MM.1S (cell line): ENCODE measurements around the gene MOCS1.

Experiments used
- DNase-seq: peaks from one replicate; pipeline ENCODE4 v3.0.0-alpha.2; 2015
- H2AFZ ChIP-seq: fragments of 300-600 bp; sonication (generic); 2 replicates; pipeline ENCODE4 v1.6.0; 2016; ENCODE audit warnings: antibody characterized with exemption, low read length
- H3F3A ChIP-seq: fragments of 300-600 bp; sonication (generic); 2 replicates; pipeline ENCODE4 v1.6.1; 2016; ENCODE audit warnings: mild to moderate bottlenecking, antibody characterized with exemption, low read length, moderate library complexity, mixed read lengths; ENCODE audit not compliant: insufficient read depth
- H3K27ac ChIP-seq: fragments of 300-600 bp; sonication (generic); 2 replicates; pipeline ENCODE4 v1.5.1; 2016; ENCODE audit warnings: mild to moderate bottlenecking, low read length
- H3K27me3 ChIP-seq: fragments of 300-600 bp; sonication (generic); replicated peaks from 2 replicates; pipeline ENCODE4 v1.6.0; 2016; ENCODE audit warnings: low read length; ENCODE audit not compliant: insufficient read depth
- H3K36me3 ChIP-seq: fragments of 300-600 bp; sonication (generic); replicated peaks from 2 replicates; pipeline ENCODE4 v1.6.1; 2016; ENCODE audit warnings: mild to moderate bottlenecking, low read length, mixed read lengths; ENCODE audit not compliant: insufficient read depth
- H3K4me1 ChIP-seq: fragments of 300-600 bp; sonication (generic); 2 replicates; pipeline ENCODE4 v1.6.1; 2016; ENCODE audit warnings: low read length, mixed read lengths
- H3K4me2 ChIP-seq: fragments of 300-600 bp; sonication (generic); 2 replicates; pipeline ENCODE4 v1.6.0; 2016; ENCODE audit warnings: low read depth, low read length
- H3K4me3 ChIP-seq: fragments of 300-600 bp; sonication (generic); 2 replicates; pipeline ENCODE4 v1.5.1; 2016; ENCODE audit warnings: low read length, mixed read lengths
- H3K79me2 ChIP-seq: fragments of 300-600 bp; sonication (generic); 2 replicates; pipeline ENCODE4 v1.6.1; 2016; ENCODE audit warnings: mixed run types, low read length, mixed read lengths
- H3K9ac ChIP-seq: fragments of 300-600 bp; sonication (generic); 2 replicates; pipeline ENCODE4 v1.6.1; 2016; ENCODE audit warnings: low read length, mixed read lengths
- H3K9me2 ChIP-seq: fragments of 300-600 bp; sonication (generic); replicated peaks from 2 replicates; pipeline ENCODE4 v1.6.1; 2016; ENCODE audit warnings: mild to moderate bottlenecking, low read length, mixed read lengths; ENCODE audit not compliant: insufficient read depth
- H3K9me3 ChIP-seq: fragments of 300-600 bp; sonication (generic); replicated peaks from 2 replicates; pipeline ENCODE4 v1.6.1; 2016; ENCODE audit warnings: mild to moderate bottlenecking, low read length, mixed read lengths; ENCODE audit not compliant: insufficient read depth
- H4K20me1 ChIP-seq: fragments of 300-600 bp; sonication (generic); 2 replicates; pipeline ENCODE4 v1.6.1; 2016; ENCODE audit warnings: mild to moderate bottlenecking, low read length, moderate library complexity, mixed read lengths; ENCODE audit not compliant: insufficient read depth
- EZH2 ChIP-seq: fragments of 300-600 bp; sonication (generic); optimal IDR thresholded peaks from 2 replicates; pipeline ENCODE3; 2017; ENCODE audit warnings: low read depth, mild to moderate bottlenecking, antibody characterized with exemption, low read length, mixed read lengths
- EZH2phosphoT487 ChIP-seq: fragments of 300-600 bp; sonication (generic); IDR thresholded peaks from 2 replicates; pipeline ENCODE4 v1.6.1; 2018; ENCODE audit warnings: antibody characterized with exemption, low read length
- TF ChIP-seq, protein P1 (sequence below): fragments of 300-600 bp; sonication (generic); IDR thresholded peaks from 2 replicates; pipeline ENCODE4 v1.5.1; 2016; ENCODE audit warnings: antibody characterized with exemption, low read length, mixed read lengths

MOCS1 gene

DNA sequence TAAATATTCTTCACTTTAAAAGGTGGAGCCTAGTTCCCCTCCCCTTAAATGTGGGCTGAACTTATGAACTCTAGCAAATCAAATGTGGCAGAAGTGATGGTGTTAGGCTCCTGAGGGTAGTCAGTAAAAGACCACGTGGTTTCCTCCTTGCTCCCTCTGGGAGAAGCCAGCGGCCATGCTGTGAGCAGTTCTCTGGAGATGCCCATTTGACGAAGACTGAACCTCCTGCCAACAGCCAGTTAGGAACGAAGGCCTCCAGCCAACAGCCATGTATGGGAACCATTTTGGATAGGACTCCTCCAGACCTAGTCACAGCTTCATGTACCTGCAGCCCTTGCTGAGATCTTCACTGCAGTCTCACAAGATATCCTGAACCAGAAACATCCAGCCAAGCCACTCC is 7.6 kb upstream of the MOCS1 start:
- no peaks in the 10 kb centered on the region for H4K20me1 ChIP-seq
- no peak overlapping the region for H3K4me2 ChIP-seq
- no peaks in the 10 kb centered on the region for H3K9me2 ChIP-seq
- H3K36me3 ChIP-seq: no peaks in the 10 kb centered on the region
- no peaks in the 10 kb centered on the region for H3K4me1 ChIP-seq
- H3K27me3 ChIP-seq: no peaks in the 10 kb centered on the region
- H3K27ac ChIP-seq: no peak overlapping the region
- no peaks in the 10 kb centered on the region for H3F3A ChIP-seq
- no peaks in the 10 kb centered on the region for H3K79me2 ChIP-seq
- no peak overlapping the region for H3K4me3 ChIP-seq
- DNase-seq: no peak
- no peak overlapping the region for H2AFZ ChIP-seq
- H3K9me3 ChIP-seq: no peaks in the 10 kb centered on the region
- no peak overlapping the region for H3K9ac ChIP-seq
- no peak for TF ChIP-seq EZH2
- TF ChIP-seq, protein P1, sequence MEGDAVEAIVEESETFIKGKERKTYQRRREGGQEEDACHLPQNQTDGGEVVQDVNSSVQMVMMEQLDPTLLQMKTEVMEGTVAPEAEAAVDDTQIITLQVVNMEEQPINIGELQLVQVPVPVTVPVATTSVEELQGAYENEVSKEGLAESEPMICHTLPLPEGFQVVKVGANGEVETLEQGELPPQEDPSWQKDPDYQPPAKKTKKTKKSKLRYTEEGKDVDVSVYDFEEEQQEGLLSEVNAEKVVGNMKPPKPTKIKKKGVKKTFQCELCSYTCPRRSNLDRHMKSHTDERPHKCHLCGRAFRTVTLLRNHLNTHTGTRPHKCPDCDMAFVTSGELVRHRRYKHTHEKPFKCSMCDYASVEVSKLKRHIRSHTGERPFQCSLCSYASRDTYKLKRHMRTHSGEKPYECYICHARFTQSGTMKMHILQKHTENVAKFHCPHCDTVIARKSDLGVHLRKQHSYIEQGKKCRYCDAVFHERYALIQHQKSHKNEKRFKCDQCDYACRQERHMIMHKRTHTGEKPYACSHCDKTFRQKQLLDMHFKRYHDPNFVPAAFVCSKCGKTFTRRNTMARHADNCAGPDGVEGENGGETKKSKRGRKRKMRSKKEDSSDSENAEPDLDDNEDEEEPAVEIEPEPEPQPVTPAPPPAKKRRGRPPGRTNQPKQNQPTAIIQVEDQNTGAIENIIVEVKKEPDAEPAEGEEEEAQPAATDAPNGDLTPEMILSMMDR: no peak
- no peak for TF ChIP-seq EZH2phosphoT487

- H3K4me2 ChIP-seq: no peak overlapping the region
- no peak overlapping the region for H2AFZ ChIP-seq
- no peaks in the 10 kb centered on the region for H3K9me2 ChIP-seq
- H3F3A ChIP-seq: no peaks in the 10 kb centered on the region
- H3K36me3 ChIP-seq: no peaks in the 10 kb centered on the region
- H3K9me3 ChIP-seq: no peaks in the 10 kb centered on the region
- no peak overlapping the region for H3K9ac ChIP-seq
- no peak overlapping the region for H3K4me3 ChIP-seq
- H3K27ac ChIP-seq: no peak overlapping the region
- no peak for TF ChIP-seq EZH2phosphoT487
- TF ChIP-seq, protein P1: no peak
- no peak for TF ChIP-seq EZH2
- DNase-seq: no peak
- no peaks in the 10 kb centered on the region for H4K20me1 ChIP-seq
- H3K27me3 ChIP-seq: no peaks in the 10 kb centered on the region
- H3K79me2 ChIP-seq: no peaks in the 10 kb centered on the region
- no peaks in the 10 kb centered on the region for H3K4me1 ChIP-seq
These were observed 6.9 kb upstream of the MOCS1 start for GRCh38 chr6:39941138-39941537.

DNA sequence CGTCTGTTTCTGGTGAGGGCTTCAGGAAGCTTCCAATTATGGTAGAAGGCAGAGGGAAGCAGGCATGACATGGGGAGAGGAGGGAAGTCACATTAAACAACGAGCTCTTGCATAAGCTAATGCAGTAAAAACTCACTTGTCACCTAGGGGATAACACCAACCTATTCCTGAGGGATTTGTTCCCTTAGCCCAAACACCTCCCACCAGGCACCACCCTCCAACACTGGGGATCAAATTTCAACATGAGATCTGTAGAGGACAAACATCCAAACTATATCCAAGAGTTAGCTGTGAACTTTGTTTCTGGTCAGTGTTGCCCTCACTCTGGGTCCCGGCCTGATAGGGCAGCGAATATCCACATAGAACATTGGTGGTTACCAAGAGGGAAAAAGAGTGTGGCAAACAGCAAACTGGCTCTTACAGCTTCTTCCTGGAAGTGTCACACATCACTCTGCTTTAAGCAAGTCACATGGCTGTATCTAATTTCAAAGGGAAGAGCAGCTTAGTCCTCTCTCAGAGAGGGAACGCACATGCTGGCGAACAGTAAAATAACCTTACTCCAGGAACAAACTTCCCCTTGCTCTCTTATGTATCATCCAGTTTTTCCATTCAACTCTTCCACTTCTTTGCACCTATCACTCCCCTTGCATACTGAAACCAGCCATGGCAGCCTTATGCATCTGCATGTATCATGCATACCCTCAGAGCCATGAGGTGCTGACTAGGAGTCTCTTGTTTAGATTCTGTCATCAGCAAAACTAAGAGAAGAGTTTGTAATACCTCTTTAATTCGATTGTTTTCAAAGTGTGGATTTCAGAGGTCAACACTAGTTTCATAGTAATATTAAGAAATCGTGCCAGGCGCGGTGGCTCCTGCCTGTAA is 4.8 kb upstream of the MOCS1 start:
- Histone ChIP-seq H3K9ac (no peak overlapping the region), H3K27me3 (no peaks in the 10 kb centered on the region), H3K9me3 (no peaks in the 10 kb centered on the region), H3K9me2 (no peaks in the 10 kb centered on the region), H3K4me1 (no peaks in the 10 kb centered on the region), H2AFZ (no peak overlapping the region), H4K20me1 (no peaks in the 10 kb centered on the region), H3K36me3 (no peaks in the 10 kb centered on the region), H3K4me2 (no peak overlapping the region), H3K4me3 (no peak overlapping the region), H3K79me2 (no peaks in the 10 kb centered on the region), H3K27ac (no peak overlapping the region), H3F3A (no peaks in the 10 kb centered on the region)
- DNase-seq: no peak
- TF ChIP-seq EZH2phosphoT487 (no peak), EZH2 (no peak)
- TF ChIP-seq, protein P1: no peak
